ENCODE measurements around the gene TMTC2.

The TMTC2 gene

GRCh38 chr12:82774666-82775065, 88.0 kb downstream of the TMTC2 start:
- no peak for TF ChIP-seq CTCF (IDR thresholded peaks at IDR 0.05; ENCODE audit: low read depth, low read length, missing control alignments)
- no peak for DNase-seq (ENCODE audit: extremely low read depth, low read depth)
- H3K4me3 ChIP-seq (replicated peaks; ENCODE audit: low read depth, low read length) = no peak overlapping the region

GRCh38 chr12:82780517-82780916, 93.8 kb downstream of the TMTC2 start:
- no peak for TF ChIP-seq CTCF (IDR thresholded peaks at IDR 0.05; ENCODE audit: low read depth, low read length, missing control alignments)
- DNase-seq (ENCODE audit: extremely low read depth, low read depth) = no peak
- no peak overlapping the region for H3K4me3 ChIP-seq (replicated peaks; ENCODE audit: low read depth, low read length)

GRCh38 chr12:82781309-82781997, 94.7 kb downstream of the TMTC2 start:
- no peak for TF ChIP-seq CTCF (IDR thresholded peaks at IDR 0.05; ENCODE audit: low read depth, low read length, missing control alignments)
- no peak for DNase-seq (ENCODE audit: extremely low read depth, low read depth)
- H3K4me3 ChIP-seq (replicated peaks; ENCODE audit: low read depth, low read length) = no peak overlapping the region

GRCh38 chr12:82783435-82783834, 96.7 kb downstream of the TMTC2 start:
- no peak for TF ChIP-seq CTCF (IDR thresholded peaks at IDR 0.05; ENCODE audit: low read depth, low read length, missing control alignments)
- DNase-seq (ENCODE audit: extremely low read depth, low read depth) = no peak
- H3K4me3 ChIP-seq (replicated peaks; ENCODE audit: low read depth, low read length) = no peak overlapping the region

GRCh38 chr12:82787016-82787415, 100.3 kb downstream of the TMTC2 start:
- no peak overlapping the region for H3K4me3 ChIP-seq (replicated peaks; ENCODE audit: low read depth, low read length)
- TF ChIP-seq CTCF (IDR thresholded peaks at IDR 0.05; ENCODE audit: low read depth, low read length, missing control alignments) = no peak
- DNase-seq (ENCODE audit: extremely low read depth, low read depth) = no peak

- DNase-seq (ENCODE audit: extremely low read depth, low read depth) = no peak
- no peak for TF ChIP-seq CTCF (IDR thresholded peaks at IDR 0.05; ENCODE audit: low read depth, low read length, missing control alignments)
- H3K4me3 ChIP-seq (replicated peaks; ENCODE audit: low read depth, low read length) = no peak overlapping the region
These were observed 101.9 kb downstream of the TMTC2 start for GRCh38 chr12:82788594-82788993.

- DNase-seq (ENCODE audit: extremely low read depth, low read depth) = no peak
- no peak for TF ChIP-seq CTCF (IDR thresholded peaks at IDR 0.05; ENCODE audit: low read depth, low read length, missing control alignments)
- no peak overlapping the region for H3K4me3 ChIP-seq (replicated peaks; ENCODE audit: low read depth, low read length)
These were observed 103.0 kb downstream of the TMTC2 start for GRCh38 chr12:82789674-82790073.

Measured in HFF-Myc (cell line).